GM18870 (cell line): ENCODE measurements around the gene ATP6V0C.

ENCODE experiments used
- ATAC-seq: cut with Tn5 transposase; IDR thresholded peaks from one replicate; pipeline ENCODE4 v1.9.1; 2021; ENCODE audit warnings: moderate library complexity; ENCODE audit not compliant: unreplicated experiment

ATP6V0C gene

DNA sequence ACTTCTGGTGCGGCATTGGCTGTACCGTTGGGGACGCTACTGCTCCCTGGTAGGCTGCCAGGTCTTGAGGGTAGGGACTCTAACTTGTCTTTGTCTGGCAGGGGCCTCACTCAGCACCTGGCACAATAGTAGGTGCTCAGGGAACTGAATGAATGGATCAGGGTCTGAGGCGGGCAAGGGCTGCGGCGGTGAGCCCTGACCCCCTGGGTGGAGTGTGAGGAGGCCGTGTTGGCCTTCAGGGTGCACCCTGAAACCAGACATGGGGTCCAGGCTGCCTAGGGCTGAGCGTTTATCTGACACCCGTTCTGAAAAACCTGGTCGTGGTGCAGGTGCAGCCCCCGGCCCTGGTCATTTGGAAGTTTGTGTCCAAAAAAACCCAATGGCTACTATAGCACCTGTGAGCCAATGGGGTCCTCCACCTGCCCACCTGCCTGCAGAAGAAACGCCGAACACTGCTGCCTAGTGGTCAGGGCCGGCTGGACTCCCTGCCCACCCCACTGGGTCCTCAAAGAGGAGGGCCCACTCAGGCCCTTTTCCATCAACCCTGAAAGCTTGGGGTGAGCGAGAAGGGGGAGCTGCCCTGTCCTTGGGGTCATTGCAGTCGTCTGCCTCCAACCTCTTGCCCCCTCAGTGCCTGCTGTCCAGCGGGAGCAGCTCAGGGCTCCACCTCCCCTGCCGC lies 4.9 kb upstream of the ATP6V0C start:
- no peak for ATAC-seq

DNA sequence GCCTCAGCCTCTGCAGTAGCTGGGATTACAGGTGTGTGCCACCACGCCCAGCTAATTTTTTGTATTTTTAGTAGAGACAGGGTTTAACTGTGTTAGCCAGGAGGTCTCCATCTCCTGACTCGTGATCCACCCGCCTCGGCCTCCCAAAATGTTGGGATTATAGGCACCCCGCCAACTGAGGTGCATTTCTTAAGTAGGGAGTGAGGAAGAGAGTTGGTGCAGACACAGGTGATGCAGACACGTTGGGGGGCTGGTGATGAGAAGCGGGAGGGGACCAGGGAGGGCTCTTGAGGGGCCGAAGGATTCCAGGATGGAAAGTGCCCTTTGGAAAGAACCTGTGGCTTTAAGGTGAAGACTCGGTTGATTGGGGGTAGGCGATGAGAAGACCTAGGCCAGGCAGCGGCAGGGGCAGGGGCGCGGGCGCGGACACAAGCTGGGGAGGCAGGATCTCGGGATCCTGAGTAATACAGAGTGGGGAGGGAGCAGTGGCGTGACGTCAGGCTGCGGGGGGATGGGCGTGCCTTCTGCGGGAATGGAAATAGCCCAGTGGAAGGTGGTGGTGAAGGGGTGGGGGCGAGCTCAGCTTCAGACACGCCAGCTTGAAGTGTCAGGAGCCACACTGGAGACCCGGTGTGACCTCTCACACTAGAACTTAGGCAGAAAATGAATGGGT lies 2.5 kb upstream of the ATP6V0C start:
- ATAC-seq = no peak

DNA sequence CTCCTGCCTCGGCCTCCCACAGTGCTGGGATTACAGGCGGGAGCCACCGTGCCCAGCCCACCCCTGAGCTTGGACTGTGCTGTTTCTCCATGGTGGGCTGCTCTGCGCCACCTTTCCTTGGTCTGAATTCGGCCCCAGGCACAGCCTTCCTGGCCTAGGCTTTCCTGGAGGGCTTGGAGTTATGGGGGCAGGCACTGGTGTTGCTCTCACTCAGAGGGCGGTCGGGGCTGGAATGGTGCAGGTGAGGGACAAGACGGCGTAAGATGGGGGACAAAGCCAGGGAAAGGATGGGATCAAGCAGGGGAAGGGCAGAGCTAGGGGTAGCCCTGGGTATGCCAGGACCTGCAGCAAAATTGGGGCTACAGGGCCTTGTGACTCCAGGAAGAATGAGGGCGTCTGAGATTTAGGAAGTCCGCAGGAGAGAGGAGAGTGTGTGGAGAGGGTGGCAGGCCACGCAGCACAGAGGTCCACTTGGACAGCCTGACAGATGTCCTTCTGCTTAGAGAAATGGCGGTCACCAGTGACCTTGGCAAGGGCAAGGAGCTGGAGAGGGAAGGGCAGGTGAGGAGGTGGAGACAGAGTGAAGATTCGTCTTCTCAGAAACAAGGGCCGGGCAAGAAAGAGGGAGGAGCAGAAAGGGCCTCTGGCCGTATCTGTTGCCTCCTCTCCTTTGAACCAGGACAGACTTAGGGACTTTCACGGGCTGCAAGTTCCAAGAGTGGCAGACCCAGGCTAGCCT lies 1.6 kb upstream of the ATP6V0C start:
- no peak for ATAC-seq

DNA sequence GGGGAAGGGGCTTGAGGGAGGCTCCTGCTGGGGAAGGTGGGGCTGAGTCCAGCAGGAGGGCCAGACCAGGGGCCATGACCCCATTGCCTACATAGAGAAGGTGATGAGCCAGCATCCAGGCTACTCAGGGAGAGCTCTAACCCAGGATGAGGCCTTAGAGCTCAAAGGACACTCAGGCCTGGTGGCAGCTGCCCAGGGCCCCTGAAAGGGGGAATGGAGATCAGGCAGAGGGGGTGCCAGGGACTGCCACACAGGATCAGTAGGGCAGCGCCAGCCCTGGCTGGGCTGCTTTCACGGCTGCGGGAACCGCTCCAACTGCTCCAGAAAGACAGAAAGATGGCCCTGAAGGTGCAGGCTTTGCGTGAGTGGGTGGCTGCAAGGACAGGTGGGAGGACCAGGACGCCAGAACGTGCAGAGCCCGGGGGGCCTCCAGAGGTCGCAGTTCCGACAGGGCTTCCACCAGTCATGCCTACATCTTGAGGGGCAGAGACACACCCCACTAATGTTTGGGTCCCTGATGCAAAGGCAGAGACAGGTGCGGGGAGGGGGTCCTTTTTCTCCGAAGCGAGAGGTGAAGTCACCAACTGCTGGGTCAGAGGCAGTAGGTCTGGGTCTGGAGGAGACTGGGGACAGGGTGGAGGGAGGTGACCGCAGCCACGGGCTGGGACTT lies 882 bp upstream of the ATP6V0C start:
- no peak for ATAC-seq

DNA sequence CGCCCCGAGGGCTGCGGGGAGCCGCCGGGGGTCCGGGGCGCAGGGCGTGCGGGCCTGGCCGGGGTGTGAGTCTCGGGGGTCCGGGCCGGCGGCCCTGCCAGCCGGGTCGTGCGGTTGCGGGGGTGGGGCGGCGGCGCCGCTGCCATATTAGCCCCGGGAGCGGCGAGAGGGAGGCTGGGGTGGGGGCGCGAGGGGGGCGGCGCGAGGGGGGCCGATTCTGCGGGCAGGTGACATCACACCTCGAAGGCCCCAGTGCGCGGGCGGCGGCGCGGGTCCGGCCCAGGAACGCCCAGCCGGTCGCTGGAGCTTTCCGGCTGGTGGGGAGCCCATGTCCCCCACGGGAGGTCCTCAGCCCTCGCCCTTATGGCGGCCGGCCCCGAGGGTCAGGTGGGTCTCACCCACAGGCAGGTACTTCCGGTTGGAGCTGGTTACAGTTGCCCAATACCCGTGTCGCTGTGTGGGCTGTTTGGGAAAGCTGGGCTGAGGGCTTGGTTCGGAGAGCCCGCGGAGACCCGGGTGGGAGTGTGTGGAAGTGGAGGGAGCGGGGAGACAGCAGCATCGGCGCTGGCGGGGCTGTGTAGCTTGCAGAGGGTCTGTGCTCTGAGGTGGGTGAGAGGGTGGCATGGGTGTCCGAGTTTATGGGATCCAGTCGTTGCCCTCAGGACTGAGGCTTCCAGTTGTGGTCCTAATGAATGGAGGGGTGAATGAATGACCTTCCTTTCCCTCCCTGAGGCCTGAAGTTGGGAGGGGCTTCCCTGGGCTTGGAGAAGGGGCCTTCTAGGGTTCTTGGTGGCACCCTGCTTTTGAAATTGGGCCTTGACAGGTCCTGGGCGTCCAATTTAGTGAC lies 804 bp downstream of the ATP6V0C start:
- no peak for ATAC-seq

DNA sequence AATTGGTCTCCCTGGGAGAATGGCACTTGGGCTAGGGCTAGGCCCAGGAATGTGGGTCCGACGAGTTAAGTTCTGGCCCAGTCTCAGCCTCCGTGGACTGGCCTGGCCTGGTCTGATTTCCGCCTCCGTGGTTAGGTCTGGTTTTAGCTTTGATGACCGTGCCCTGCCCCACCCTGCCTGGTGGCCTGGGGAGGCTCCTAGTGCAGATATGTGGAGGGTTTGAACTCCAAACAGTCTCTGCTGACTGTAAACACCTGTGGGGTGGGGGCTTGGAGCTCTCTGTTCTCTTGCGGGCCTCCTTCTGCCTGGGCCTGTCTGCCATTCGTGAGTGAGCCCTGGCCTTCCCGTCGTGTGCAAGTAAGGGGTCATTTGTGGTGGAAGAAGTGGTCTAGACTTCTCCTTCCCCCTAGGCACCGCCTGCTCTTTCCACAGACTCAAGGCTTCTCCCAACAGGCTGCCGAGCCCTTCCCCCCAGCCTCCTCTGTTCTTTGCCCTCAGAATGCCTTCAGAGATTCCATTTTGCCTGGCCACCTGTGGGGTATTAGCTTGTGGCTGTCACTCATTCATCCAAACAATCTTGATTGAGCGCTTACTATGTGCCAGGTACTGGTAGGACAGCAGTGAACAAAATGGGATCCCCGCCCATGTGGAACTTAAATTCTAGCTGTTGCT lies 1.6 kb downstream of the ATP6V0C start:
- no peak for ATAC-seq

DNA sequence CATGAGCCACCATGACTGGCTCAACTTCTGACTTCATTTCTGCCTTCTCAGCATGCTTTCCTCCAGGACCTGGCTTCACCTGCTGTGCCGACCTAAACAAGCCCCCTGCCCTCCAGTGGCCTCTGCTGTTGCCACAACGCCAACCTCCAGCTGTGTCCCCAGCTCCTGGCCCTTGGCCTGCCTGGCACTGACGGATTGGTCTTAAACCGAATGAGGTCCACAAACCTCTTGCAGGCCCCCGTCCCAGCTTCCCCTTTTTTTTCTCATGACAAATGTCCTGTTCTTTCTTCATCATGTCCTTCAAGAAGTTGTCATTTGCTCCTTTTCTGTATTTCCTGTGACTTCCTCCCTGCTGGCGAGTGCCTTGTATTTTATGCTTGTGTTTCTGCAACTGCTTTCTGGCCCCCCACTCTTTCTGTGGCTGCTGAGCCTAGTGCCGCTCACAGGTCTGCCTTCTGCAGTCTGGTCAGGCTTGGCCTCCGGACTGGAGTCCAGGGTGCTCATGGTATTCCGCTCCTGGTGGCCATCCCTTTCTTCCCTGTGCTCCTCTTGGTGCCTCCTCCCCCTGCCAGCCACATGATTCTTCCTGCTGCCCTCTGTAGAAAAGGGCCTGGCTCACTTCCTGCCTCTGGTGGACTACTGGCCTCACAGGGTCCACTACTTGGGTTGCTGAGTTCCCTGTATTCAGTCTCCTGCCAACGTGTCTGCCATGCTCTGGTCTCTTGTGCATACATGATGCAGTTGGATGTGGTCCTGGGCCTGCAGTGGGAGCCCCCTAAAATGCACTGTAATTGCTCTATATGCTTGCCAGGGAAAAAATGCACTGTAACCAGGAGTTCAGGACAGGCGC lies 2.9 kb downstream of the ATP6V0C start:
- no peak for ATAC-seq

DNA sequence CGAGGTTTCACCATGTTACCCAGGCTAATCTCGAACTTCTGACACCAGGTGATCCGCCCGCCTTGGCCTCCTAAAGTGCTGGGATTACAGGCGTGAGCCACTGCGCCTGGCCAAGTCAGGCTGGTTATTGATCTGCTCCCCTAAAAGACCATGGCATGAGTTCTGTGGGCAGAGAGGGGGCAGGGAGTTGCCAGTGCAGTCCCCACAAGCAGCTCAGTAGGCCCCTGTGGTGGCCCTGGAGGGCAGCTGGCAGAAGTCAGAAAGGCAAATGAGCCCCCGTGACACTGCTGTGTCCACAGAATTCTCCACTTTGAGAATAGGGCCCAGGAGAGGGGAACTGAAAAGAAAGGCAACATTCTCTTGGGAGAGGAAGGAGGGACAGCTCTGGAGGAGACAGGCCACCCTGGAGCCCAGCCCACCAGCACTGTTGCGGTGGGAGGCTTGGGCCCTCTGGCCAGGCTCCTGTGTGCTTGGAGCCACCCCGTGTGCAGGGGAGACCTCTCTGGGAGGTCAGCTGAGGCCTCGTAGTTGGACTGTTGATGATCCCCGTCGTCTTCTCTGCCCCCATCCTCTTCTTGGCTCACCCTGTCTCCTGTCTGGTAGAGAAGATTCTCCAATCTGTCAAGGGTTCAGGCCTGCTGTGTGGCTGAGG lies 4.3 kb downstream of the ATP6V0C start:
- no peak for ATAC-seq

- ATAC-seq = no peak
Measured at GRCh38 chr16:2518823-2519710, 5.3 kb downstream of the ATP6V0C start.

DNA sequence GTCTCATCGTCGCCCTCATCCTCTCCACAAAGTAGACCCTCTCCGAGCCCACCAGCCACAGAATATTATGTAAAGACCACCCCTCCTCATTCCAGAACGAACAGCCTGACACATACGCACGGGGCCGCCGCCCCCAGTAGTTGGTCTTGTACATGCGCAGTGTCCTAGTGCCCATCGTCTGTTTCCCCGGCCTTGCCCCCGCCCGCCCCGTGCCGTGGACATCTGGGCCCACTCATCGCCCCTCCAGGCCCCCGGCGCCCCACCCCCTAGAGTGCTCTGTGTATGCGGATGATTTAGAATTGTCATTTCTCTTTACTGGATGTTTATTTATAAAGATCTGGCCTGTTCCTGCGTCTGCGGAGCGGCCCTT lies 5.9 kb downstream of the ATP6V0C start:
- no peak for ATAC-seq

DNA sequence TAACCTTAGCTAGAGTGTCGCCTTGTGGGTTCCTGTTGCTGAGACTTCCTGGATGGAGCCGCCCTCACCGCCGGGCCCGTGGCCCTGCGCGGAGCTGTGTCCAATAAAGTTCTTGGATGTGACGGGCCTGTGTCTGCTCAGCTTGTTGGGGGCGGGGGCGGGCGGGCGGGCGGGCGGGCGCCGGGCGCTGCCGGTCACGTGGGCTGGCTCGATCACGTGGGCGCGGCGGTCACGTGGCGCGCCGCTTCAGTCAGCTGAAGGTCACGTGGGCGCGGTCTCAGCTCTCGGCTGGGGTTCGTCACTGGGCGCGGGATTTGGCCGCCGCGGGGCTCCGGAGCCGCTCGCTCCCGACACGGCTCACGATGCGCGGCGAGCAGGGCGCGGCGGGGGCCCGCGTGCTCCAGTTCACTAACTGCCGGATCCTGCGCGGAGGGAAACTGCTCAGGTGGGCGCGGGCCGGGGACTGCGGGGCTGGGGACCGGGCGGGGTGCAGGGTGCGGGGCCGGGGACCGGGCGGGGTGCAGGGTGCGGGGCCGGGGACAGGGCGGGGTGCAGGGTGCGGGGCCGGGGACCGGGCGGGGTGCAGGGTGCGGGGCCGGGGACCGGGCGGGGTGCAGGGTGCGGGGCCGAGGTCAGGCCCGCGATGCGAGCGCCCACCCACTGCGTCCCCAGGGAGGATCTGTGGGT lies 6.5 kb downstream of the ATP6V0C start, which contains the start of gene AMDHD2:
Gene AMDHD2, plus strand, starts transcription at position 275 of the 687 bp plus-strand sequence. Its CDS starts 88 bp downstream, at position 363.
- no peak for ATAC-seq

GRCh38 chr16:2520784-2521531 lies 7.2 kb downstream of the ATP6V0C start:
- ATAC-seq = no peak

- no peak for ATAC-seq
Measured at GRCh38 chr16:2523801-2524231, 10.1 kb downstream of the ATP6V0C start.

GRCh38 chr16:2524339-2524938 lies 10.7 kb downstream of the ATP6V0C start:
- ATAC-seq = no peak

- no peak for ATAC-seq
Measured at GRCh38 chr16:2526135-2526534, 12.4 kb downstream of the ATP6V0C start.
